OCI-LY7 (cell line): Measurements from ENCODE around the gene PRLR.

Experiments
- CTCF ChIP-seq: fragments of 200-600 bp; sonication (generic); conservative IDR thresholded peaks from 2 replicates; pipeline ENCODE4 v1.5.1; 2014; ENCODE audit warnings: mild to moderate bottlenecking, antibody characterized with exemption, low read length, moderate library complexity, mixed read lengths
- EZH2phosphoT487 ChIP-seq: fragments of 200-600 bp; sonication (generic); IDR thresholded peaks from 2 replicates; pipeline ENCODE4 v1.6.1; 2018; ENCODE audit warnings: low read depth, borderline replicate concordance, mild to moderate bottlenecking, mixed run types, antibody characterized with exemption, low read length, moderate library complexity, mixed read lengths

DNA sequence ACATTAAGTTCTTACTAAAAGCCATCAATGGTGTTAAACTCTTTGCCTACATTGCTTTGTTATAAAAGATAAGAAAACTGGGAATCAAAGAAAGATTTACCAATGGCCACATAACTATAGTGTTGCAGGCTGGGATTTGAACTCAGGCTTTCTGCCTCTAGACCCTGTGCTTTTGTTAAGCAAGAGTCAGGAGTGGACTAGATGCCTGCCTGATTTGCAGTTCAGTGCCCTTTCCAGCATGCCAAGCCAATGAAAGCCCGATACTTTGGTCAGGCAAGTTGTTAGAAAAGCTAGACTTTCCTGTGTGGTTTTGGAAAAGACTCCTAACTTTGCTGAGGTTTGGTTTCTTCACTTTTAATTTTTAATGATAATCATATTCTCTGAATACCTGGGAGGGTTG lies 161.1 kb downstream of the PRLR start:
- no peak for TF ChIP-seq CTCF
- TF ChIP-seq EZH2phosphoT487: no peak
